Vagina (tissue), 2 donors: ENCODE data around the gene B4GALT1.

Experiments used
- CTCF ChIP-seq, 3 experiments: fragments of 450-650 bp in 2 of 3; fragments of 200-600 bp in 1 of 3; sonication (generic) in 1 of 3; IDR thresholded peaks; one replicate each; pipeline ENCODE4 v1.5.1; 2017 to 2019; ENCODE audit warnings: antibody characterized with exemption in 3 of 3, mild to moderate bottlenecking in 2 of 3, moderate library complexity in 2 of 3
- POLR2A ChIP-seq, 2 donors: fragments of 450-650 bp; IDR thresholded peaks; one replicate each; pipeline ENCODE4 v1.6.1; 2017; ENCODE audit warnings: antibody characterized with exemption in 2 of 2, mild to moderate bottlenecking in 2 of 2, moderate library complexity in 2 of 2
- POLR2AphosphoS5 ChIP-seq, 2 donors: sonication (generic); formaldehyde crosslinking; IDR thresholded peaks; one replicate each; pipeline ENCODE4 v1.9.0; 2017; ENCODE audit warnings: antibody characterized with exemption in 2 of 2, mild to moderate bottlenecking in 2 of 2, low read depth in 1 of 2; ENCODE audit not compliant: insufficient read depth in 1 of 2

- TF ChIP-seq CTCF (IDR thresholded peaks at IDR 0.05) (no peak), POLR2A (IDR thresholded peaks at IDR 0.05) (no peak), POLR2AphosphoS5 (IDR thresholded peaks at IDR 0.05; ENCODE audit: insufficient read depth in 1 of 2, low read depth in 1 of 2) (no peak)
Observed at GRCh38 chr9:33082128-33082527, 85.0 kb downstream of the B4GALT1 start.
